Left kidney (tissue), 2 donors: ENCODE results near the gene TMEM14C. TPM values are rescaled to one million over a fixed set of nuclear protein-coding genes. Genes with fewer than 3 reads are reported as not detected.

ENCODE experiments used
- DNase-seq: peaks from one replicate; pipeline ENCODE4 v3.0.0-alpha.2; 2013
- polyA plus RNA-seq: library from polyadenylated mRNA; unstranded; fragments of 120-200 nt; gene quantifications from one replicate; pipeline ENCODE4 v1.2.1, GENCODE V29; 2013; ENCODE audit not compliant: insufficient read length

TMEM14C gene
- polyA plus RNA-seq, 1 donor = 162 TPM

DNA sequence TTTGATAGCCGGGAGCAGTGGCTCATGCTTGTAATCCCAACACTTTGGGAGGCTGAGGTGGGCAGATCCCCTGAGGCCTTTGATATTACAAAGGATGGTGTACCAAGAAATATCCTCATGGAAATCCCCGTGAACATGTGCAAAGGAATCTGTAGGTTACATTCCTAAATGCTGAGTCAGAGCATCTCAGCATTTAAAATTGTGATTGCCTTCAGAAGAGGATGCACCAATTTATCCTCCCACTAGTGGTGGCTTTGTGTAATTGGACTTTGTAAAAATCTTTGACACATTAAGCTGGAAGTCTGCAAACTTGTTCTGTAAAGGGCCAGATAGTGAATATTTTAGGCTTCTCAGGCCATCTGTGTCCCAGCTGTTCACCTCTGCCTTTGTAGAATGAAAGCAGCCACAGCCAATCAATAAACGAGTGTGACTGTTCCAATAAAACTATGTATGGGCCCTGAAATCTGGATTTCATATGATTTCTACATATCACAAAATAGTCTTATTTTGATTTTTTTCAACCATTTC lies 36.5 kb downstream of the TMEM14C start:
- no peak for DNase-seq

DNA sequence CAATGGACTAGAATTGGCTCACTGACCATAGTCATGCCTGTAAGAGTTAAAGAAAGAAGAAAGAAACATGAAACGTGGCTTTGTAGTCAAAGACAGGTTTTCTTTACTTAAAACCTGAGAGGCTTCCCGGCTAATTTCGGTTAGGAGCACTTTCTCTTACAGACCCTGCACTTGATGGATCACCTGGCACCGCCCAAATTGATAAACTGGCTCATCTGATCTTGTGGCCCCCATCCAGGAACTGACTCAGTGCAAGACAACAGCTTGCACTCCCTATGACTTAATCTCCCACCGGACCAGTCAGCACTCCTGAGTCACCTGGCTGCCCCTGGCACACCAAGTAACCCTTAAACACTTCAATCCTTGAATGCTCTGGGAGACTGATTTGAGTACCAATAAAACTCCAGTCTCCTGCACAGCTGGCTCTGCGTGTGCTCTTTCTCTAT lies 37.0 kb downstream of the TMEM14C start:
- no peak for DNase-seq

DNA sequence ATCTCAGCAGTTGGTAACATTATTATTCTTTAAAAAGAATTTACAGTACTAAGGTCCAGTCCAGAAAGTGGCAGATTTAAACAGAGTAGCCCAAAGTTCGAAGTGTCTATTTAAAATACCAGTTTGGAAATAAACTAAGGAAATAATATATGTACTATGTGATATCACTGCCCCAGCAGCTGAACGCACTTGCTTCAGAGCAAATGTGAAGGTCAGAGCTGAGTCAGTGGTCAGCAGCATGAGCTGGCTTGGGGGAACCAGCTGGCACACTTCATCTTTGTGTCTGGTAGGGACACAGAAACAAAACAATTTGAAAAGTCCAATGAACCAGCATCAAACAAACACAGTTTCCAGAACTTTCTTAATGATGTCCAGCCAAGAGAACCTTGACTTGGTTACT lies 40.1 kb downstream of the TMEM14C start:
- DNase-seq = no peak

DNA sequence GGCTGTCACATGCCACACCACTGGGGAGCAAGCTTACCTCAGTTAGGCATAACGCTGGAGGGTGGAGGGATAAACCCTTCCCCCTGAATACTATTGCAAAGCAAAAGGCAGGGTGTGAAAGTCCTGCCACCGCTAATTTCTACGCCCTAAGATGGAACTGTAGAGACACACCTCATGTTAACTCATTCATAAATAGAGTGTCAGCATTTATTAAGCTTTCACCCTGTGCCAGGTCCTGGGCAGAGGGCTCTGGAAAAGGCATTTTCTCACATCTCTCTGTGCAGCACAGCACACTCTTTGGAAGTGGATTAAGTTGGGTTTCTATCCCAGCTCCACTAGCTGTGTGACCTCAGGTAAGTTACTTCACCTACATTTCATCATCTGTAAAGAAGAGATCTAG lies 46.5 kb downstream of the TMEM14C start:
- DNase-seq = no peak

DNA sequence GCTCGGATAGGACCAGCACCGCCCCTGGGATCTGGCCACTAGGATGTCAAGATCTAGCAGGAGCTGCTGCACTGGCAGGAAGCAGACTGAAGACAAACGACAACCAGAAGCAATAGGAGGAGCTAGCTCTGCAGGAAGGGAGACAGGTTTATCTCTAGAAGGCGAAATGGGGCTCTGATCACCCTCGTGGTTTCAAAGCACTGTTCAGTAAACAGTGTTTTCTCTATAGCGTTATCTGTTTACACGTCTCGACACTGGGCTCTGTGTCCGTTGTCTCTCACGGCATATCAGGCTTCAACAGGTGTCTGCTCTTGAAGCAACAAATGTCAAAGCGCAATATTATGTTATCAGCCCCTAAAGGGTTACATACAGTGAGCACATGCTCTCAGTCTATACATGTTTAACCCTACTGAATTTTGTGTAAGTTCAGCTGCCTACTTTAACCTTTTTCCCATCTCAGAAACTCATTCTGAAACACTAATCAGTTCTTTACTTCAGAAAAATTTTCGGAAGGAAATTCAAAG lies 48.6 kb downstream of the TMEM14C start:
- no peak for DNase-seq

DNA sequence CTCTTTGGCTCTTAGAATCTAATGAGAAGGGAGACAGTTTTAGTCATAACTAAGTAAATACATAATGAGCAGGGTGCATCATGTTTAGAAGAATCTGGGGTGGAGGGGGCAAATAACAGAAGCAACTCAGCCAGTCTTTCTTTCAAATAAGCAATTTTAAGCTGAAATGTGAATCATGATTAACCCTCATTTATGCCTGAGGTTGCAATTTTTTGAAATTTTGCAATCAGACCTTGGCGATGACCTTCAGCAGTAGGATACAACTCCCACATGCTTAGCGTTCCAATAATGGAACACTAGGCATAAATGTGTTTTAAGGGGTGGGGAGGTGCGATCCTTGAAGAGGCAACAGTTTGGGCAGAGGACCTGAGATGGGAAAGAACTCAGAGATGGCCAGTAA lies 55.4 kb downstream of the TMEM14C start:
- DNase-seq = no peak

DNA sequence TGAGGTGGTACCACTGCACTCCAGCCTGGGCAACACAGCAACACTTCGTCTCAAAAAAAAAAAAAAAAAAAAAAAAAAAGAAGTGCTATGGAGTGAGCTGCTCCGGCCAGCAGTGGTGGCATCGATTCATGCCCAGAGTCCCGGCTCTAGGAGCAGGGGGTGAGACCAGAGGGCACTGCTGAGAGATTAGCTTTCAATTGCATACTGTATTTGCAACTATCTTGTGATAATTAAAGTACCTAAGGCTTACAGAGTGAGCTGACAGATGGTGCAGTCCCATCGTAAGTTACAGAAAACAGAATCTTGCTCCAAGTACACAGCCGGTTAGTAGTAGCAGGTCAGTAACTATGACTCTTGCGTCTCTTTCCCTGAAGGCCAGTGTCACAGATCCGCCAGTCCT lies 56.2 kb downstream of the TMEM14C start:
- DNase-seq = no peak

Other genes starting within 250 kb of the TMEM14C start
- 15.3 TPM for gene GCNT2, start 201.7 kb upstream of the TMEM14C start, polyA plus RNA-seq
- gene C6orf52, start 28.5 kb upstream of the TMEM14C start, polyA plus RNA-seq = 3.7 TPM
- 22.9 TPM for gene PAK1IP1, start 28.1 kb upstream of the TMEM14C start, polyA plus RNA-seq
- gene TMEM14B, start 24.7 kb downstream of the TMEM14C start, polyA plus RNA-seq = 111 TPM
- 3.3 TPM for gene MAK, start 115.5 kb downstream of the TMEM14C start, polyA plus RNA-seq
- gene GCM2, start 159.0 kb downstream of the TMEM14C start, polyA plus RNA-seq = 0.05 TPM
- 7.9 TPM for gene SYCP2L, start 164.0 kb downstream of the TMEM14C start, polyA plus RNA-seq